ENCODE measurements around the gene INSR. TPM values are rescaled to one million over a fixed set of nuclear protein-coding genes. Genes with fewer than 3 reads are reported as not detected.
A peak's percentile ranks its signal among the peaks of the same experiment; 100 is the strongest.

The INSR gene
- total RNA-seq, 1 donor, result 44.2 TPM

DNA sequence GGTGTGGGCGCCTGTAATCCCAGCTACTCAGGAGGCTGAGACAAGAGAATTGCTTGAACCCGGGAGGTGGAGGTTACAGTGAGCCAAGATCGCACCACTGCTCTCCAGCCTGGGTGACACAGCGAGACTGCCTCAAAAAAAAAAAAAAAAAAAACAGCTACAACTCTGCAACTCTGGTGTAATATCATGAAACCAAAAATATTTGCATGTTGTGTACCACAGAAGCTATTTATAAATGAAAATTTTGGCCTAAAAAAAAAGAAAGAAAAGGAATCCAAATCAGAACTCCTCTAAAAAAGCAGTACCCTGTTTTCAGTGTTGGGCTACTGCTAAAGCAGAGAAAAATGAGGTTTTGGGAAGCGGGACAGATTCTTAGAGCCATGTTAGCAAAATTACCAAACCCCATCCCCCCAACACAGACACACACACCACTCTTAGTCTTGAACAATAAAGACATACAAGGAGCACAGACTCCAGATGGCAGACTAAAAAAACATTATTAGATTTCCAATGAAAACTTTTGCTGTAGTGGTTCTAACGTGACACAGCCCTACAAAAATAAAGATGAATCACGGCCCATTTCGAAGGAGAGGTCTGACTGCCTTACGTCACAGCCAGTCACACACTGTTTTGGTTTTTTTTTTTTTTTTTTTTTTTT, 51.5 kb downstream of the INSR start:
- H3K4me3 ChIP-seq (ENCODE audit: insufficient read depth, low read length), result peak overlapping the region; percentile 3
- peak overlapping the region; percentile 76 for H3K27ac ChIP-seq (ENCODE audit: low read depth, low read length)
- H2AFZ ChIP-seq (ENCODE audit: low read length), result no peak overlapping the region
- H3K36me3 ChIP-seq (ENCODE audit: insufficient read depth, low read length), result no peaks in the 10 kb centered on the region
- peaks cover 4% of the 10 kb centered on the region for H3K4me1 ChIP-seq (ENCODE audit: insufficient read depth, low read length)
- H3K9me3 ChIP-seq (ENCODE audit: low read depth, low read length), result peaks cover 2% of the 10 kb centered on the region
- peak overlapping the region; percentile 82 for H3K4me2 ChIP-seq (ENCODE audit: insufficient read depth, low read length)
- peaks cover 3% of the 10 kb centered on the region for H4K20me1 ChIP-seq (ENCODE audit: insufficient read depth, low read length)
- peak; percentile 82 for DNase-seq (ENCODE audit: insufficient read length, low spot score, missing footprints)
- TF ChIP-seq, protein P1, sequence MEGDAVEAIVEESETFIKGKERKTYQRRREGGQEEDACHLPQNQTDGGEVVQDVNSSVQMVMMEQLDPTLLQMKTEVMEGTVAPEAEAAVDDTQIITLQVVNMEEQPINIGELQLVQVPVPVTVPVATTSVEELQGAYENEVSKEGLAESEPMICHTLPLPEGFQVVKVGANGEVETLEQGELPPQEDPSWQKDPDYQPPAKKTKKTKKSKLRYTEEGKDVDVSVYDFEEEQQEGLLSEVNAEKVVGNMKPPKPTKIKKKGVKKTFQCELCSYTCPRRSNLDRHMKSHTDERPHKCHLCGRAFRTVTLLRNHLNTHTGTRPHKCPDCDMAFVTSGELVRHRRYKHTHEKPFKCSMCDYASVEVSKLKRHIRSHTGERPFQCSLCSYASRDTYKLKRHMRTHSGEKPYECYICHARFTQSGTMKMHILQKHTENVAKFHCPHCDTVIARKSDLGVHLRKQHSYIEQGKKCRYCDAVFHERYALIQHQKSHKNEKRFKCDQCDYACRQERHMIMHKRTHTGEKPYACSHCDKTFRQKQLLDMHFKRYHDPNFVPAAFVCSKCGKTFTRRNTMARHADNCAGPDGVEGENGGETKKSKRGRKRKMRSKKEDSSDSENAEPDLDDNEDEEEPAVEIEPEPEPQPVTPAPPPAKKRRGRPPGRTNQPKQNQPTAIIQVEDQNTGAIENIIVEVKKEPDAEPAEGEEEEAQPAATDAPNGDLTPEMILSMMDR (IDR thresholded peaks at IDR 0.05; ENCODE audit: extremely low read depth, low read depth, low read length), result no peak
- no peaks in the 10 kb centered on the region for H3K27me3 ChIP-seq (ENCODE audit: insufficient read depth, low read length)
- no peaks in the 10 kb centered on the region for H3K79me2 ChIP-seq (ENCODE audit: insufficient read depth, low read length)

DNA sequence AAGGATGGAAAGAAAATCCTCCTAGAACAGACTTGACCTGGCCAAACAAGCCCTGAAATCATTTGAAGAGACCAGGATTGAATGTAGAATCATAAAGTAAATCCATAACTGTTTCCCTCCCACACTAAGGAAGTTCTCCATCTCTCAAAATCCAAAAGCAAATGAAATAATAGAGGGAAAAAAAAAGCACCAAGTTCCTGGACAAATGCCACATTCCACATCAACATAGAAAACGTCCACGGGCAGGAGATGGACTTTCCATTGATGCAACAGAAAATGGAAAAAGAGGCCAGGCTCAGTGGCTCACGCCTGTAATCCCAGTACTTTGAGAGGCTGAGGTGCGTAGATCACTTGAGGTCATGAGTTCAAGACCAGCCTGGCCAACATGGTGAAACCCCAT, 56.2 kb downstream of the INSR start:
- TF ChIP-seq, protein P1 (IDR thresholded peaks at IDR 0.05; ENCODE audit: extremely low read depth, low read depth, low read length), result no peak
- no peak overlapping the region for H3K4me3 ChIP-seq (ENCODE audit: insufficient read depth, low read length)

DNA sequence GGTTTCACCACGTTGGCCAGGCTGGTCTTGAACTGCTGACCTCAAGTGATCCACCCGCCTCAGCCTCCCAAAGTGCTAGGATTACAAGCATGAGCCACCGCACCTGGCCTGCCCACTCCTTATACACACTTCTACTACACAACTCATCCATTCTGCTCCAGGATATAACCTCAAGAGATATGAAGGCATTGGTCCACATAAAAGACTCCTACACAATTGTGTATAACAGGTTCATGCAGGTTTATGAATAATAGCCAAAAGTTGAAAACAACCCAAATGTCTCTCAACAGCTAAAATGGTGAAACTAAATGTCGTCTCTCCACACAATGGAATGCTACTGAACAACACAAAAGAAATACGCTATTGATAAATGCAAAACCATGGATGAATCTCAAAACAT, 58.1 kb downstream of the INSR start:
- H3K4me3 ChIP-seq (ENCODE audit: insufficient read depth, low read length), result no peak overlapping the region
- no peaks in the 10 kb centered on the region for H3K36me3 ChIP-seq (ENCODE audit: insufficient read depth, low read length)
- no peaks in the 10 kb centered on the region for H3K9me3 ChIP-seq (ENCODE audit: low read depth, low read length)
- TF ChIP-seq, protein P1 (IDR thresholded peaks at IDR 0.05; ENCODE audit: extremely low read depth, low read depth, low read length), result no peak
- no peak overlapping the region for H3K4me2 ChIP-seq (ENCODE audit: insufficient read depth, low read length)
- H2AFZ ChIP-seq (ENCODE audit: low read length), result no peak overlapping the region
- H3K27me3 ChIP-seq (ENCODE audit: insufficient read depth, low read length), result no peaks in the 10 kb centered on the region
- H3K79me2 ChIP-seq (ENCODE audit: insufficient read depth, low read length), result no peaks in the 10 kb centered on the region
- no peak for DNase-seq (ENCODE audit: insufficient read length, low spot score, missing footprints)
- H3K27ac ChIP-seq (ENCODE audit: low read depth, low read length), result no peak overlapping the region
- peaks cover 3% of the 10 kb centered on the region for H4K20me1 ChIP-seq (ENCODE audit: insufficient read depth, low read length)
- no peaks in the 10 kb centered on the region for H3K4me1 ChIP-seq (ENCODE audit: insufficient read depth, low read length)

More for the DNA sequence above, 56.2 kb downstream of the INSR start:
- H2AFZ ChIP-seq (ENCODE audit: low read length), result no peak overlapping the region
- H3K27me3 ChIP-seq (ENCODE audit: insufficient read depth, low read length), result no peaks in the 10 kb centered on the region
- H3K36me3 ChIP-seq (ENCODE audit: insufficient read depth, low read length), result no peaks in the 10 kb centered on the region
- H3K4me2 ChIP-seq (ENCODE audit: insufficient read depth, low read length), result no peak overlapping the region
- H3K79me2 ChIP-seq (ENCODE audit: insufficient read depth, low read length), result no peaks in the 10 kb centered on the region
- H3K9me3 ChIP-seq (ENCODE audit: low read depth, low read length), result no peaks in the 10 kb centered on the region
- H3K27ac ChIP-seq (ENCODE audit: low read depth, low read length), result no peak overlapping the region
- peaks cover 4% of the 10 kb centered on the region for H3K4me1 ChIP-seq (ENCODE audit: insufficient read depth, low read length)
- peaks cover 3% of the 10 kb centered on the region for H4K20me1 ChIP-seq (ENCODE audit: insufficient read depth, low read length)
- no peak for DNase-seq (ENCODE audit: insufficient read length, low spot score, missing footprints)

DNA sequence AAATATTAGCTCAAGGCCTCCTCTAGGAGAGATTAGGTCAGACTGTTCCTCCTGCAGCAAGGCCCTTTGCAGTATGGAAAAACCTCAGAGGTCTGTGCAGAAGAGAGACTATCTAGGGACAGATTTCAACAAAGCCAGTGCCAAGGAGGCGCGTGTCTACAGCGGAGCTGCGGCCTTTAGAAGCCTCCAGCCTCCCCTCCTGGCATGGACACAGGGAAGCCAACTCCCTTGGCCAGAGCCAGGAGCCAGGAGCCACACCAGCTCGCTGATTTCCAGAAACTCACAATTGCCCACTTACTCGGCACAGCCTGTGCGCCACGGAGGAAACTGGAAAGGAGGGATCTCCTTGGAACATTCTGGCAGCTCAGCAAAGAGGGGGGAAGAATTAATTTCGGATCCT, 63.4 kb downstream of the INSR start:
- TF ChIP-seq, protein P1 (IDR thresholded peaks at IDR 0.05; ENCODE audit: extremely low read depth, low read depth, low read length), result no peak
- no peaks in the 10 kb centered on the region for H3K4me1 ChIP-seq (ENCODE audit: insufficient read depth, low read length)
- peak; percentile 43 for DNase-seq (ENCODE audit: insufficient read length, low spot score, missing footprints)
- H3K79me2 ChIP-seq (ENCODE audit: insufficient read depth, low read length), result no peaks in the 10 kb centered on the region
- H3K27ac ChIP-seq (ENCODE audit: low read depth, low read length), result no peak overlapping the region
- H4K20me1 ChIP-seq (ENCODE audit: insufficient read depth, low read length), result peaks cover 6% of the 10 kb centered on the region
- H3K4me3 ChIP-seq (ENCODE audit: insufficient read depth, low read length), result no peak overlapping the region
- H3K9me3 ChIP-seq (ENCODE audit: low read depth, low read length), result no peaks in the 10 kb centered on the region
- H3K4me2 ChIP-seq (ENCODE audit: insufficient read depth, low read length), result no peak overlapping the region
- H3K36me3 ChIP-seq (ENCODE audit: insufficient read depth, low read length), result no peaks in the 10 kb centered on the region
- H2AFZ ChIP-seq (ENCODE audit: low read length), result no peak overlapping the region
- H3K27me3 ChIP-seq (ENCODE audit: insufficient read depth, low read length), result no peaks in the 10 kb centered on the region
